Measurements from ENCODE around the gene CCDC30. TPM values are rescaled to one million over a fixed set of nuclear protein-coding genes. Genes with fewer than 3 reads are reported as not detected.

Gene CCDC30
- polyA plus RNA-seq, 1 donor (not counting 4 experiments of a cell fraction or from before 2014, with no cell fraction given) = 0.35 TPM

DNA sequence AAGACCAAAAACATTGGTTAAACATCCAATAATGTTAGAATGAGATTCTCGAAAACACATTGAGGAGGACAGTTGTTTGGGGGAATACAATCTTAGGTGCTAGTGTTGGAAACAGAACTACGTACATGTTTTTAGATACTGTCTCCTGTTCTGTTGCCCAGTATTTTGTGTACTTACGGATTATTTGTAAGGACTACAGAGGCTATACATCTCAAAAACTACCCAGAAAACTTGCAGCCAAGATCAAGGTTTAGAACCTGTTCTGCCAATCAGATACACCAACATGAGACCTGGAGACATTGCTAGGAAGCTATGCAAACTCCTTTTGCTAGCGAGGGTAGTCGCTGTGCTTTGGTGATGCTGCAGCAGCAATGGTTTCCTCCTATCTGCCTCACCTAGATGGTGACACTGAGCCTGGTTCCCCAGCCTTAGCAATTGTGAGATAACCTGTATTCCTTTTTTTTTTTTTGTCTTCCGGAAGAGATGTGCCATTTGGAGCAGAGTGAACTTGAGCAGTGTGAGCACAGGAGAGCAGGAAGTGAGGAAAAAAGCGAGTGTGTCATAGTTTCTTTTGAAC is 240.9 kb downstream of the CCDC30 start:
- FAIRE-seq = no peak
- DNase-seq (ENCODE audit: low read depth, low spot score) = no peak
- Histone ChIP-seq H3K4me3 (ENCODE audit: control insufficient read depth in 2 of 3, extremely low read depth in 1 of 3, insufficient read depth in 2 of 3, low read depth in 1 of 3, low read length in 3 of 3) (no peak overlapping the region), H2AFZ (ENCODE audit: control insufficient read depth, low read length) (no peak overlapping the region), H3K9me1 (ENCODE audit: control insufficient read depth, extremely low read depth, insufficient read depth, low read length) (peaks cover 3% of the 10 kb centered on the region), H3K9me3 (ENCODE audit: control insufficient read depth, low read depth, low read length) (no peaks in the 10 kb centered on the region), H3K79me2 (ENCODE audit: control insufficient read depth, insufficient read depth, low read length) (peaks cover 34% of the 10 kb centered on the region), H3K4me1 (ENCODE audit: control insufficient read depth, extremely low read depth, insufficient read depth, low read length) (no peaks in the 10 kb centered on the region), H3K36me3 (ENCODE audit: control insufficient read depth in 2 of 2, extremely low read depth in 1 of 2, insufficient read depth in 2 of 2, low read length in 2 of 2) (peaks cover 20 to 29% of the 10 kb centered on the region in 2 experiments), H3K9ac (ENCODE audit: control insufficient read depth, extremely low read depth, insufficient read depth, low read length) (no peak overlapping the region), H3K4me2 (ENCODE audit: control insufficient read depth, extremely low read depth, insufficient read depth, low read depth, low read length) (no peak overlapping the region), H4K20me1 (ENCODE audit: control insufficient read depth, extremely low read depth, insufficient read depth, low read length) (peaks cover 10% of the 10 kb centered on the region), H3K27me3 (ENCODE audit: control insufficient read depth, extremely low read depth, insufficient read depth, low read length) (no peaks in the 10 kb centered on the region), H3K27ac (ENCODE audit: control insufficient read depth, insufficient read depth, low read length) (no peak overlapping the region)
- TF ChIP-seq EZH2 (IDR thresholded peaks at IDR 0.05; ENCODE audit: low read length) (no peak), CTCF (optimal IDR thresholded peaks at IDR 0.05 in 1 of 3, IDR thresholded peaks at IDR 0.05 in 1 of 3, conservative IDR thresholded peaks at IDR 0.05 in 1 of 3; ENCODE audit: extremely low read depth in 1 of 3, insufficient read depth in 2 of 3, low read length in 3 of 3) (no peak)
- dilution Hi-C loops (cut with MboI; ENCODE audit: extremely low pct_ligation_motif_present, low sequenced_read_pairs) = no loop called here

Small RNA genes lying within 50 kb of the gene (small RNA-seq; reads per million reads assigned to genes)
- gene RNU6-536P (ENCODE audit: insufficient read length in 3 of 3, low read depth in 3 of 3, low replicate concordance in 1 of 3) = 0 to 0.33 (median 0) reads per million in 3 experiments
- gene TMSB4XP1 (ENCODE audit: insufficient read length in 3 of 3, low read depth in 3 of 3, low replicate concordance in 1 of 3) = 0 reads per million in 3 experiments

Other genes starting within 250 kb of the CCDC30 start
- gene FOXJ3, start 128.1 kb upstream of the CCDC30 start, polyA plus RNA-seq = 26.7 to 40.2 TPM (median 30.2 TPM) in 3 replicates
- not detected in 3 replicates for gene RIMKLA, start 82.5 kb upstream of the CCDC30 start, polyA plus RNA-seq
- gene ZMYND12, start 7.3 kb upstream of the CCDC30 start, polyA plus RNA-seq = 0.15 to 0.31 TPM (median 0.24 TPM) in 3 replicates
- gene PPCS, start 6.7 kb upstream of the CCDC30 start, polyA plus RNA-seq = 31.5 to 47.3 TPM (median 44.1 TPM) in 3 replicates
- 54.0 to 94.1 TPM (median 63.4 TPM) in 3 replicates for gene PPIH, start 195.1 kb downstream of the CCDC30 start, polyA plus RNA-seq
- gene YBX1, start 219.1 kb downstream of the CCDC30 start, polyA plus RNA-seq = 630 to 1,162 TPM (median 1,066 TPM) in 3 replicates

Measured in keratinocyte (primary cell).